ENCODE data around the gene ANKS1B.

ANKS1B gene

DNA sequence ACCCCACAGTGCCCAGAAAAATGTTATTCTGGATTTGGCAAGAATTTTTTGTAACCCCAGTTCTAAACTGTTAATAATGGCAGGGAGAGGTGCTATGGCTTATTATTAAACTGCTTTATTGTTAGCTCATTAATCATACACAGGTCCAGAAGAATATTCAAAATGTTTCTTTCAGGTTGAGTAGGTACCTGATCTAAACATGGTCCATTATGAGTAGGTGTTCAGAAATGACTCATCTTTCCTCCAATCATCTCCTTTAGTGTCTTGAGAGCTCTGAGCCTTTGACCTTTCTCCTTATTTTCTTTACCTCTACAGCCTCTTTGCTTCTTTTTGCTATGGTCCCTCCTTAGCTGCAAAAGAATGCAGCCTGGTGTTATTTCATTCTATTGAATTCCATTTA lies 548.2 kb downstream of the ANKS1B start:
- no peak for DNase-seq

- DNase-seq: no peak
Observed at GRCh38 chr12:99435095-99435791, 549.5 kb downstream of the ANKS1B start.

- DNase-seq: no peak
Observed at GRCh38 chr12:99433155-99433554, 551.6 kb downstream of the ANKS1B start.

GRCh38 chr12:99431203-99431602 lies 553.5 kb downstream of the ANKS1B start:
- no peak for DNase-seq

DNA sequence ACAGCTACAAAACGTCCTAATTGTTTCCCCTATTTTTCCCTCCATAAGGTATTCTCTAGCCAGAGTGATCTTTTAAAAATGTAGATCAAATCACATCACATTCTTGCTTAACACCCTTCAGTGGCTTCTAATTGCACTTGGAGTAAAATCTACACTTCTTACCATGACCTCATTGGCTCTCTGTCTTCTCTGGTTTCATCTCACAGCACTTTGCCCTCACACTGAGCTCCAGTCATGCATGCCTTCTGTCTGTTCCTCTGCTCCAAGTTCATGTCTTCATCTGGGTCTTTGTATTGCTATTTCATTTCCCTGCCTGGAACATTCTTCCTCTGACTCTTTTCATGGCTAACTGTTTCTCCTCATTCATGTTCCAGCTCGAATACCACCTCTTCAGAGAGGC lies 557.6 kb downstream of the ANKS1B start:
- DNase-seq: no peak

- no peak for DNase-seq
Observed at GRCh38 chr12:99418379-99418778, 566.4 kb downstream of the ANKS1B start.

GRCh38 chr12:99413751-99414150 lies 571.0 kb downstream of the ANKS1B start:
- DNase-seq: no peak

- DNase-seq: no peak
Observed at GRCh38 chr12:99393763-99394162, 591.0 kb downstream of the ANKS1B start.

DNA sequence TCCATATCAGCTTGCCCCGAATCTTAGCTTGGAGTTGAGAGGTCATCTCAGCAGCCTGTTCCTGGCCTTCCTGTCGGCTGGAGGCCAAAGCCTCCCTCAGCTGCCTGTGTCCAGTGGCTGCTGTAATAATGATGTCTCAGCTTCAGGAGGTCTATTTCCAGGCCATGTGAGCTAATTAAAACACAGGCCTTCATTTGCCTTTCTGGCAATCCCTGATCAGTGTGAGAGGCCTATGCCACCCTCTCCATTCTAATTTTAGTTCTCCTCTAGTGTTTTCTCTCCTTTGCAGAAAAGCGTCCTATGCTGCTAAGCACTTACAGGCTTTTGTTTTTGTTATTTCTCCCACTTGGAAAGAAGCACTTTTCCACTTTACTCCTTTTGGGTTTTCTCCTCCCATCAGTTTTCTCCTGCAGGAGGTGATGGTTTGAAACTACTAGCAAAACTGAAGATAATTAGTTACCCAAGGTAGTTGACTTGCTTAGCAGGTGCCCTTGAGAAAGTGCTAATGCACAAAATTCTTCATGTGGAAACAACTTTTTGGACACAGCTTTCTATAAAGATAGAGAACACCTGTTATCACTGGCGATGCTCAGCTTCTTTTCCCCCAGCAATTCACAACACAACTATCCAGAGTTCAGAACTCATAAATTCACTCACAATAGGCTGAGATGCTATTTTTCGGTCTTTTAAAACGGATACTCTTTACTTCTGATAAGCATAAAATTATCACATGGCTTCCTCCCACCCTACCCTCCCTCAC lies 592.5 kb downstream of the ANKS1B start:
- no peak for DNase-seq

GRCh38 chr12:99390707-99391106 lies 594.0 kb downstream of the ANKS1B start:
- DNase-seq: no peak

- DNase-seq: no peak
Observed at GRCh38 chr12:99389751-99390150, 595.0 kb downstream of the ANKS1B start.

DNA sequence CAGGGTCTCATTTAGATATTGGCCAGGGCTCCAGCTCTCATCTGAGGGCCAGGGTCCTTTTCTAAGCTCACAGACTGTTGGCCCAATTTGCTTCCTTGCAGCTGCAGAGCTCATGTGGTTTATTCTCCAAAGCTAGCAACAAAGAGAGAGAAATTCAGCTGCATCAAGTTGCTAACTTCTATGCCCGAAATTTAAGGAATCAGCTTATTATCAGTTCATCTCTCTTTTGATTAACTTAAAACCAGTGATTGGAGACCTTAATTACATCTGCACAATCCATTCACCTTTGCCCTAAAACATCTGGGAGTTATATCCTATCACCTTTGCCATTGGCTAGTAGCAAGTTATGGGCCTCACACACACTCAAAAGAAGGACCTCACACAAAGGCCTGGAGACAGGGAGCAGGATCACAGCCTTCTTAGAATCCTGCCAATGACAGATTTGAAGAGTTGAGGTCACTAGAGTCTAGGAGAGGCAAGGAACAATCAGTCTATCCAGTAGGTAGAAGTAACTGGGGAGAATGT lies 596.0 kb downstream of the ANKS1B start:
- no peak for DNase-seq

- DNase-seq: no peak
Observed at GRCh38 chr12:99387661-99388060, 597.1 kb downstream of the ANKS1B start.

DNA sequence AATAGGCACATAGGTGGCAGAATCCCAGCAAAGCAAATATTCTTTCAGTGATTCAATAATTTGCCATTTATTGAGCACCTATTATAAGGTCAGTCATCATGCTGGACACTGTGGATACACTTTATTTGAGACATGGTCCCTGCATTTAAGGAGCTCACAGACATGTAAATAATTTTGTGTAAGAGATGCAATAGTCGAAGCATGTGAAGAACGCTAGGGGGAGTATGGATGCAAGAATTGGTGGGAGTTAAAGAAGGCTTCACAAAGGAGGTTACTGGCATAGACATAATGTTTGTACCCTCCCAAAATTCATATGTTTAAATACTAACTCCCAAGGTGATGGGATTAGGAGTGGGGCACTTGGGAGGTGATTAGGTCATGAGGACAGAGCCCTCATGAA lies 597.8 kb downstream of the ANKS1B start:
- no peak for DNase-seq

DNA sequence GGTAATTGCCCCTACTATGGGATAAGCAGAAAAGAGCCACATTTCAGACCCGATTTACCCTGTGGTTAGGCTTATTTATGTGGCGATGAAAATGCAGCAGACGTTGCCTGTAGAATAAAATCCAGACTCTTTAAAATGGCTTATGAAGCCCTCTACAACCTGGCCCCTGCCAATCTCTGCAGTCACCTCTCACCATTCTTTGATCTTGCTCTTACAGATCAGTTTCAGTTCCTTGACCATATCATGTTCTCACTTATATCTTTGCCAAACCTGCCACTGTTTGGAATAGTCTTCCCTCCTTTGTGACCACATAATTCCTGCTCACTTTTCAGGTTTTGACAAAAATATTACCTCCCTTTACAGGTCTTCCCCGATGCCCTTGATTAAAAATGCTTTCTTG lies 601.5 kb downstream of the ANKS1B start:
- no peak for DNase-seq

DNA sequence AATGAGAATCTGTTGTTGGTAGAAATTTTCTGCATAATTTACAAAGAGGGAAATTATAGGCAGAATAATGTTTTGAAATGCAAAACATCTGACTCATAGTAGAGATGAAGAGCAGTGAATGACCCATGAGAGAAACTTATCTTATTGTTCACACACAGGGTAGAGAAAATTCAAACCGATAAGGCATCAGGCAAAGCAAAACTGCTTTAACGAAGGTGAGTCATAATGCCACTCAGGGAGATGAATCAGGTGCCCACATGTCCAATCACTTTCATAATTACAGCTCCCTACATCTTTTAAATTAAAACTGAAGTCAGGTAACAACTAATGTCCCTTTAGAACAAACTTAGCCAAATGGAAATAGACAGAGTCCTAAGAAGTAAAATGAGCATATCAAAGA lies 602.7 kb downstream of the ANKS1B start:
- DNase-seq: no peak

- DNase-seq: no peak
Observed at GRCh38 chr12:99380701-99381100, 604.0 kb downstream of the ANKS1B start.

DNA sequence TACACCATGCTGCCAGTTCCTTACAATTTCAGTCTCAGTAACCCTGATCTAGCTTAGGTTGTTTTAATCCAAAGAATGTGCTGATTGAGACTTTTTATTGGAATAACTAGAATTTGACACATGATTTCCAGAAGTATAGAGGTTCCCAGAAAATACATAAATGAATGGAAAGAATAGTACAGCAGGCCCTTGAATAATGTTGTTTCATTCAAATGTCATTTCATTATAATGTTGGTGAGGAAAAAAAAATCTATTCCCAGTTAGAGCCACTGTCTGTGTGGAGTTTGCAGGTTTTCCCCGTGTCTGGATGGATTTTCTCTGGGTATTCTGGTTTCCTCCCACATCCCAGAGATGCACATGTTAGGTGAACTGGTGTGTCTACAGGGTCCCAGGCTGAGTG lies 610.7 kb downstream of the ANKS1B start:
- no peak for DNase-seq

DNA sequence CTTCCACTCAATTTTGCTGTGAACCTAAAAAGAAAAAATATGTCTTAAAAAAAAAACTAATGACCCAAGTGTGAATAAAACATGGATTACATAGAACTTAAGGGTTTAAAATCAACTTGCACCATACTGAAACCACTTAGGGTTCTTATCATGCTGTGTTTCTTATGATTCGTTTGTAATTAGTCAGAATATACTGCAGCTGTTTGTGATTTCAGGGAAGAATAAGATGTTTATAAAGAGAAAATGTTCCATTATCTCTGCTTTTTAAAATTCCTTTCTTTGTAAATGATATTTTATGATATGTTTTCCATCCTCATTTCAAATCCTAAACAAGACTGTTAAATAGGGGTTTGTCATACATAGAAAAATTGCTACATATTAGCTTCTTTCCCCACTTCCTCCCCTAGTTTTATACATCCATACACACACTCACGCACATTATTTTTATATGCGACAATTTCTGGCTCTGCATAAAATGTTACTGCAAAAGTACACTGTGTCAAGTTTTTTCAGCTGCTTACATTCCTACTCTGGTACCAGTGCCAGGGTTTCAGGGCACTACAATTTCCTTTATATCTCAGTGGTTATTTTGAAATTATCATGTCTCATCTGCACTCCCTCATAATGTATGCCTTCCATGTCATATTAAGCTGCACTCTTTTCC lies 612.3 kb downstream of the ANKS1B start:
- no peak for DNase-seq

GRCh38 chr12:99370421-99371138 lies 614.2 kb downstream of the ANKS1B start:
- DNase-seq: no peak

DNA sequence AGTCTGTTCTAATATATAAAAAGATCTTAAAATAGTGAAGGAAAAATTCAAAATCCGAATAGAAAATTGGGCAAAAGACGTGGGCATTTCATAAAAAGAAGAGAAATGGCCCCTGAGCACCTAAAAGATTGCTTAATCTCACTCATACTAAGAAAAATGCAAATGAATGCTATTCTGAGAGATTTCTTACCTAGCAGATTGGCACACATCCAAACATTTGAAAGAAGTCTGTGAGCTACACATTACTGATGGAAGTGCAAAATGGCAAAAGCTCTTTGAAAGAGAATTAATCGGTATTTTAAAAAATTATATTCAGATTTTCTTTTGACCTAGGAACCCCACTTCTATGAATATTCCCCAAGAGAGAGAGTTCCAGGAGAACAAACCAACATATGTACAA lies 617.6 kb downstream of the ANKS1B start:
- no peak for DNase-seq

- DNase-seq: no peak
Observed at GRCh38 chr12:99352269-99352668, 632.5 kb downstream of the ANKS1B start.

- no peak for DNase-seq
Observed at GRCh38 chr12:99343960-99344359, 640.8 kb downstream of the ANKS1B start.

Data from fibroblast of skin of right quadriceps (primary cell).